NB4 (cell line): ENCODE measurements around the gene ZNF740.

Source experiments
- DNase-seq: peaks from one replicate; pipeline ENCODE4 v3.0.0; 2010; ENCODE audit warnings: low read depth
- H3K4me3 ChIP-seq: one replicate; pipeline ENCODE4 v1.5.1; 2011; ENCODE audit warnings: mild to moderate bottlenecking, low read depth, low read length, moderate library complexity
- MYC ChIP-seq: IDR thresholded peaks from 2 replicates; pipeline ENCODE4 v1.6.1; 2011; ENCODE audit warnings: low read depth, low read length
- POLR2A ChIP-seq: IDR thresholded peaks from 2 replicates; pipeline ENCODE4 v1.6.1; 2011; ENCODE audit warnings: mild to moderate bottlenecking; ENCODE audit not compliant: insufficient read length; ENCODE audit errors: extremely low read depth
- TF ChIP-seq, protein P1 (sequence below): IDR thresholded peaks from one replicate; pipeline ENCODE4 v1.5.1; 2012; ENCODE audit warnings: low read depth, low read length
- TF ChIP-seq, protein P2 (sequence below): IDR thresholded peaks from 2 replicates; pipeline ENCODE4 v1.6.1; 2011; ENCODE audit warnings: low read depth, low read length

ZNF740 gene

DNA sequence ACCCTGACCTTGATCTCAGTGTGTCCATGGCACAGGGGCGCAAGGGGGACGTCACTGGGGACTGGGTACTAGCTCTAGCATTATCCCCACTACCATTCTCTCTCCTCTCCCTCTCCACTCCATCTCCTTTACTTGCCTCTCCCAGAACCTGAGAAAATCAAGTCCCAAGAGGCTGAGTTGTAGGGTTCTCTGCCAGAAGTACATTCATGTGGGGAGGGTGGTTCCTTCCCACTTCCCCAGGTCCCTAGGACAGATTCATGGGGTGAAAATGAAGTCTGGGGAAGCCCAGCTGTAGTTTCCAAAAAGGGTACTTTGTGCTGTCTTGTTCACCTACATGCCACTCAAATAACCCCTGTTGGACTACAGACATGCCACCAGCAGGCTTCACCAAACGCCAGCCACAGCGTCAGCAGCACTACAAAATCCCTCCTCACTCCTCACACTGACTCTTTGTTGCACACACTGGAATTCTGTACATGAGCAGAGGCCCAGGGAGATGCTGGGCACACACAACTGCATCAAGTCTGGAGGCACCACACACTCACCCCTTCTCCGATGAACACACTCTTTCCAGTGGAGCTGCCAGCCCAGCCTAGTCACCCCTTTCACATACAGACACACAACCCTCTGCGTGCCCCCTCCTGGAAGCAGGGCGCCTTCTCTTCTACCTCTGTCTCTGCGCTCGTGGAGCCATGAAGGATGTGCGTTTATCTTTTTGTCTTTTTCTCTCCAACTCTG is 44.5 kb downstream of the ZNF740 start:
- TF ChIP-seq, protein P1, sequence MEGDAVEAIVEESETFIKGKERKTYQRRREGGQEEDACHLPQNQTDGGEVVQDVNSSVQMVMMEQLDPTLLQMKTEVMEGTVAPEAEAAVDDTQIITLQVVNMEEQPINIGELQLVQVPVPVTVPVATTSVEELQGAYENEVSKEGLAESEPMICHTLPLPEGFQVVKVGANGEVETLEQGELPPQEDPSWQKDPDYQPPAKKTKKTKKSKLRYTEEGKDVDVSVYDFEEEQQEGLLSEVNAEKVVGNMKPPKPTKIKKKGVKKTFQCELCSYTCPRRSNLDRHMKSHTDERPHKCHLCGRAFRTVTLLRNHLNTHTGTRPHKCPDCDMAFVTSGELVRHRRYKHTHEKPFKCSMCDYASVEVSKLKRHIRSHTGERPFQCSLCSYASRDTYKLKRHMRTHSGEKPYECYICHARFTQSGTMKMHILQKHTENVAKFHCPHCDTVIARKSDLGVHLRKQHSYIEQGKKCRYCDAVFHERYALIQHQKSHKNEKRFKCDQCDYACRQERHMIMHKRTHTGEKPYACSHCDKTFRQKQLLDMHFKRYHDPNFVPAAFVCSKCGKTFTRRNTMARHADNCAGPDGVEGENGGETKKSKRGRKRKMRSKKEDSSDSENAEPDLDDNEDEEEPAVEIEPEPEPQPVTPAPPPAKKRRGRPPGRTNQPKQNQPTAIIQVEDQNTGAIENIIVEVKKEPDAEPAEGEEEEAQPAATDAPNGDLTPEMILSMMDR, result no peak
- no peak overlapping the region for H3K4me3 ChIP-seq
- no peak for DNase-seq

DNA sequence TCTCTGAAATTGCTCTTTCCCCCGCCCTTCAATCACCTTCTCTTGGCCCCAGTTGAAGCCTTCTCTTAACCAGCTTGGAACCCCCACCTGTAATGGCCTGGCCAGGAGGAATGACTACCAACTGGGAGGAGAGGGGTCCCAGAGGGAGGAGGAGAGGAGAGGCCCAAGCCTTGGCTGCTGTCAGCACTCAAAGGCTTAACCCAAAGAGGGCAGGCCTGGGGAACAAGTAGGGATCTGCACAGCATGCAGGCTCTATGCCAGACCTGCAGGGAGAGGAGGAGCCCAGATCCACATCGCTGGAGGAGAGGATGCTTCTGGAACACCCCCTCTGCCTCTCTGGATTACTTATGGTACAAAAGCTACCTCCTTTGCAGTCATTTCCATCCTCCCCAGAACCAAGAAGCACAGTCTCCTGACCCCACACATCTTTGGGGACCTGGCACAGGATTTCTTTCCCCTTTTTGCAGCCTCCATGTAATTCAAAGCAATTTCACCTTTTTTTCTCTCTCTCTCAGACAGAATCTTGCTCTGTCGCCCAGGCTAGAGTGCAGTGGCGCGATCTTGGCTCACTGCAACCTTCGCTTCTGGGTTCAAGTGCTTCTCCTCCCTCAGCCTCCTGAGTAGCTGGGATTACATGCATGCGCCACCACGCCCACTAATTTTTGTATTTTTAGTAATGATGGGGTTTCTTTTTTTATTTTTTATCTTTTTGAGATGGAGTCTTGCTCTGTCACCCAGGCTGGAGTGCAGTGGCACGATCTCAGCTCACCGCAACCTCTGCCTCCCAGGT is 45.3 kb downstream of the ZNF740 start:
- TF ChIP-seq, protein P2, sequence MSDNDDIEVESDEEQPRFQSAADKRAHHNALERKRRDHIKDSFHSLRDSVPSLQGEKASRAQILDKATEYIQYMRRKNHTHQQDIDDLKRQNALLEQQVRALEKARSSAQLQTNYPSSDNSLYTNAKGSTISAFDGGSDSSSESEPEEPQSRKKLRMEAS, result no peak
- TF ChIP-seq, protein P1, result no peak
- no peak for TF ChIP-seq POLR2A
- no peak for TF ChIP-seq MYC
- no peak for DNase-seq
- no peak overlapping the region for H3K4me3 ChIP-seq

DNA sequence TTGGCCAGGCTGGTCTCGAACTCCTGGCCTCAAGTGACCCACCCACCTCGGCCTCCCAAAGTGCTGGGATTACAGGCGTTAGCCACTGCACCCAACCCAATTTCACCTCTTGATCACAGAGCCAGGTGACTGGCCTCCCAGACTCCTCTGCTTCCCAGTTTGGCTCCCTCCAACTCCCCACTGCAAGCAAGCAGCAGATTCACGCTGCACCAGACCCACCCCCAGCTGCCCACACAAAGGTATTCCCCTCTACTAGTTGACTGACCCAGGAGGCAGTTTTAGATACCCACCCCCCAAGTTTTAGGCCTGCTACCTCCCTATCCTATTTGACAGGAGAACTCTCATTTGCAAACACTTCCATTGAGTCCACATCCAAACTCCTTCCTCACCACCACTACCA is 46.3 kb downstream of the ZNF740 start:
- TF ChIP-seq MYC, result no peak
- TF ChIP-seq POLR2A, result no peak
- TF ChIP-seq, protein P2, result no peak
- TF ChIP-seq, protein P1, result no peak
- DNase-seq, result no peak
- no peak overlapping the region for H3K4me3 ChIP-seq

DNA sequence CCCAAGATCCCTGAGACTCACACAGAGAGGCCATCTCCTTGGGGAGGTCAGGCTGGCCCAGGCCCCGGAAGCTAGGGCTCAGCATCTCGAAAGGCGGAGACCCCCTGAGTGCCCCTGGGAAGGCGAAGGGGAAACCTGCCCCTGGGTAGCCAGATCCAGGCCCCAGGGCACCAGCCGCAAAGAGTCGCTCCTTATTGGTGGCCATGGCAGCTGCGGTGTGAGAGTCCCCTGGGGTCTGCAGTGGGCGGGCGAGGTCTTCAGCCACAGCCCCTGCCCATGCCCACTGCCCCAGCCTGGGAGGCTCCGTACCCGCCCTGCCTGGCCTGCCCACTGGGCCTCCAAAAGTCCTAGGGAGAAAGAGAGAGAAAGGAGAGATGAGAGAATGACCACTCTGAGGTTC is 46.8 kb downstream of the ZNF740 start:
- H3K4me3 ChIP-seq, result no peak overlapping the region
- TF ChIP-seq MYC, result no peak
- TF ChIP-seq, protein P2, result no peak
- TF ChIP-seq POLR2A, result no peak
- TF ChIP-seq, protein P1, result no peak
- no peak for DNase-seq

DNA sequence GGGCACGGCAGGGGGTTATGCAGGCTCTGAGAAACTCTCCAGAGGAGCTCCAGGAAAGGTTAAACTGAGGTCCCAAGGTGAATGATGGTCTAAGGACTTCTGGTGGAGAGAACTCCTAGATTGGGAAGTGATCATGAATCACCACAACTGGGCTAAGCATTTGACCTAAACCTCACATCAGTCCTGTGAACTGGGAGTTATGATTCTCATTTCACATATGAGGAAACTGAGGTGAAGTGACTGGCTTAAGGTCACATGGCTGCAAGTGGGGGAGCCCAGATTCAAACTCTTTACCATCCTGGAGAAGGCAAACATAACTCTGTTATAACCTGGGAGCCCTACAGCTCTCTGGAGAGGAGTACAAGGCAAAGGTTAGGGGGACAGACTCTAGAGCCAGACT is 47.3 kb downstream of the ZNF740 start:
- no peak overlapping the region for H3K4me3 ChIP-seq
- TF ChIP-seq, protein P1, result no peak
- no peak for TF ChIP-seq POLR2A
- TF ChIP-seq, protein P2, result no peak
- no peak for TF ChIP-seq MYC

More for the DNA sequence above, 47.3 kb downstream of the ZNF740 start:
- DNase-seq, result no peak
